Measurements from ENCODE around the gene PARP1.

DNA sequence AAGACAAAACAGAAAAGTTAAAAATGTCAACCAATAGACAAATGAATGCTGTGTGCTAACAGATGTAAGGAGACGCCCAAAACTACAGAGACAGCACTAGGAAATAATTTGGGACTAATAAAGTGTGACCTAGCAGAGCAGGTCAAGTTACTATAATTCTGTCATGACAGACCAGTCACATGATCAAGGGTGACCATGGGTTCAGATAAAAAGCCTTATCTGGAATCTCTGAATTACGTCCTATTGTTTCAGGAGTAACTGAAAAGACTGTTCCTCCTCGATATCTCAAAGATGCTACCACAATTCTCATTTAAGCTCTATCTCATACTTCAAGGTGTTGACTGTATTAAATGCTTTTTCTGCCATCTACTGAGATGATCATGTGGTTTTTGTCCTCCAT, 31.6 kb downstream of the PARP1 start:
- no peak for TF ChIP-seq EP300 (IDR thresholded peaks at IDR 0.05)
- TF ChIP-seq, protein P1, sequence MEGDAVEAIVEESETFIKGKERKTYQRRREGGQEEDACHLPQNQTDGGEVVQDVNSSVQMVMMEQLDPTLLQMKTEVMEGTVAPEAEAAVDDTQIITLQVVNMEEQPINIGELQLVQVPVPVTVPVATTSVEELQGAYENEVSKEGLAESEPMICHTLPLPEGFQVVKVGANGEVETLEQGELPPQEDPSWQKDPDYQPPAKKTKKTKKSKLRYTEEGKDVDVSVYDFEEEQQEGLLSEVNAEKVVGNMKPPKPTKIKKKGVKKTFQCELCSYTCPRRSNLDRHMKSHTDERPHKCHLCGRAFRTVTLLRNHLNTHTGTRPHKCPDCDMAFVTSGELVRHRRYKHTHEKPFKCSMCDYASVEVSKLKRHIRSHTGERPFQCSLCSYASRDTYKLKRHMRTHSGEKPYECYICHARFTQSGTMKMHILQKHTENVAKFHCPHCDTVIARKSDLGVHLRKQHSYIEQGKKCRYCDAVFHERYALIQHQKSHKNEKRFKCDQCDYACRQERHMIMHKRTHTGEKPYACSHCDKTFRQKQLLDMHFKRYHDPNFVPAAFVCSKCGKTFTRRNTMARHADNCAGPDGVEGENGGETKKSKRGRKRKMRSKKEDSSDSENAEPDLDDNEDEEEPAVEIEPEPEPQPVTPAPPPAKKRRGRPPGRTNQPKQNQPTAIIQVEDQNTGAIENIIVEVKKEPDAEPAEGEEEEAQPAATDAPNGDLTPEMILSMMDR (IDR thresholded peaks at IDR 0.05), result no peak
